ENCODE results near the gene AOPEP. TPM values are rescaled to one million over a fixed set of nuclear protein-coding genes. Genes with fewer than 3 reads are reported as not detected.
A peak's percentile ranks its signal among the peaks of the same experiment; 100 is the strongest.

Gene AOPEP
- total and polyA plus RNA-seq, 2 of the 13 experiments (the other 11 are each of a cell fraction or from before 2014, with no cell fraction given), result 22.2 to 41.6 TPM

GRCh38 chr9:94681508-94681907, 45.0 kb upstream of the AOPEP start (continued):
- TF ChIP-seq ZHX2 (IDR thresholded peaks at IDR 0.05; ENCODE audit: low read depth) (no peak), ZHX2 (CRISPR knock-in tag; IDR thresholded peaks at IDR 0.05; ENCODE audit: borderline replicate concordance) (no peak), SMAD3 (CRISPR knock-in tag; IDR thresholded peaks at IDR 0.05) (peak; percentile 65), NR1H2 (CRISPR knock-in tag; IDR thresholded peaks at IDR 0.05; ENCODE audit: borderline replicate concordance, low read depth) (no peak), PAWR (CRISPR knock-in tag; IDR thresholded peaks at IDR 0.05; ENCODE audit: borderline replicate concordance) (no peak), ZNF788 (CRISPR knock-in tag; IDR thresholded peaks at IDR 0.05; ENCODE audit: borderline replicate concordance) (no peak), TP53 (CRISPR knock-in tag; conservative IDR thresholded peaks at IDR 0.05) (0 out of 2 replicates have a peak, but pooled peaks have one; percentile 58), ZBTB38 (CRISPR knock-in tag; IDR thresholded peaks at IDR 0.05) (no peak), ZNF737 (CRISPR knock-in tag; IDR thresholded peaks at IDR 0.05; ENCODE audit: borderline replicate concordance) (no peak), CEBPG (CRISPR knock-in tag; IDR thresholded peaks at IDR 0.05) (no peak), SETDB1 (CRISPR knock-in tag; IDR thresholded peaks at IDR 0.05; ENCODE audit: borderline replicate concordance) (no peak), HNRNPL (IDR thresholded peaks at IDR 0.05; ENCODE audit: low read depth, low read length) (no peak), ZNF251 (CRISPR knock-in tag; IDR thresholded peaks at IDR 0.05) (no peak)
- TF ChIP-seq, protein P1, sequence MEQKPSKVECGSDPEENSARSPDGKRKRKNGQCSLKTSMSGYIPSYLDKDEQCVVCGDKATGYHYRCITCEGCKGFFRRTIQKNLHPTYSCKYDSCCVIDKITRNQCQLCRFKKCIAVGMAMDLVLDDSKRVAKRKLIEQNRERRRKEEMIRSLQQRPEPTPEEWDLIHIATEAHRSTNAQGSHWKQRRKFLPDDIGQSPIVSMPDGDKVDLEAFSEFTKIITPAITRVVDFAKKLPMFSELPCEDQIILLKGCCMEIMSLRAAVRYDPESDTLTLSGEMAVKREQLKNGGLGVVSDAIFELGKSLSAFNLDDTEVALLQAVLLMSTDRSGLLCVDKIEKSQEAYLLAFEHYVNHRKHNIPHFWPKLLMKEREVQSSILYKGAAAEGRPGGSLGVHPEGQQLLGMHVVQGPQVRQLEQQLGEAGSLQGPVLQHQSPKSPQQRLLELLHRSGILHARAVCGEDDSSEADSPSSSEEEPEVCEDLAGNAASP (CRISPR knock-in tag; IDR thresholded peaks at IDR 0.05; ENCODE audit: borderline replicate concordance), result 0 out of 2 replicates have a peak, but pooled peaks have one; percentile 12
- TF ChIP-seq, protein P2, sequence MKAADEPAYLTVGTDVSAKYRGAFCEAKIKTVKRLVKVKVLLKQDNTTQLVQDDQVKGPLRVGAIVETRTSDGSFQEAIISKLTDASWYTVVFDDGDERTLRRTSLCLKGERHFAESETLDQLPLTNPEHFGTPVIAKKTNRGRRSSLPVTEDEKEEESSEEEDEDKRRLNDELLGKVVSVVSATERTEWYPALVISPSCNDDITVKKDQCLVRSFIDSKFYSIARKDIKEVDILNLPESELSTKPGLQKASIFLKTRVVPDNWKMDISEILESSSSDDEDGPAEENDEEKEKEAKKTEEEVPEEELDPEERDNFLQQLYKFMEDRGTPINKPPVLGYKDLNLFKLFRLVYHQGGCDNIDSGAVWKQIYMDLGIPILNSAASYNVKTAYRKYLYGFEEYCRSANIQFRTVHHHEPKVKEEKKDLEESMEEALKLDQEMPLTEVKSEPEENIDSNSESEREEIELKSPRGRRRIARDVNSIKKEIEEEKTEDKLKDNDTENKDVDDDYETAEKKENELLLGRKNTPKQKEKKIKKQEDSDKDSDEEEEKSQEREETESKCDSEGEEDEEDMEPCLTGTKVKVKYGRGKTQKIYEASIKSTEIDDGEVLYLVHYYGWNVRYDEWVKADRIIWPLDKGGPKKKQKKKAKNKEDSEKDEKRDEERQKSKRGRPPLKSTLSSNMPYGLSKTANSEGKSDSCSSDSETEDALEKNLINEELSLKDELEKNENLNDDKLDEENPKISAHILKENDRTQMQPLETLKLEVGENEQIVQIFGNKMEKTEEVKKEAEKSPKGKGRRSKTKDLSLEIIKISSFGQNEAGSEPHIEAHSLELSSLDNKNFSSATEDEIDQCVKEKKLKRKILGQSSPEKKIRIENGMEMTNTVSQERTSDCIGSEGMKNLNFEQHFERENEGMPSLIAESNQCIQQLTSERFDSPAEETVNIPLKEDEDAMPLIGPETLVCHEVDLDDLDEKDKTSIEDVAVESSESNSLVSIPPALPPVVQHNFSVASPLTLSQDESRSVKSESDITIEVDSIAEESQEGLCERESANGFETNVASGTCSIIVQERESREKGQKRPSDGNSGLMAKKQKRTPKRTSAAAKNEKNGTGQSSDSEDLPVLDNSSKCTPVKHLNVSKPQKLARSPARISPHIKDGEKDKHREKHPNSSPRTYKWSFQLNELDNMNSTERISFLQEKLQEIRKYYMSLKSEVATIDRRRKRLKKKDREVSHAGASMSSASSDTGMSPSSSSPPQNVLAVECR (CRISPR knock-in tag; IDR thresholded peaks at IDR 0.05; ENCODE audit: borderline replicate concordance), result no peak
- TF ChIP-seq, protein P3, sequence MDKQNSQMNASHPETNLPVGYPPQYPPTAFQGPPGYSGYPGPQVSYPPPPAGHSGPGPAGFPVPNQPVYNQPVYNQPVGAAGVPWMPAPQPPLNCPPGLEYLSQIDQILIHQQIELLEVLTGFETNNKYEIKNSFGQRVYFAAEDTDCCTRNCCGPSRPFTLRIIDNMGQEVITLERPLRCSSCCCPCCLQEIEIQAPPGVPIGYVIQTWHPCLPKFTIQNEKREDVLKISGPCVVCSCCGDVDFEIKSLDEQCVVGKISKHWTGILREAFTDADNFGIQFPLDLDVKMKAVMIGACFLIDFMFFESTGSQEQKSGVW (CRISPR knock-in tag; IDR thresholded peaks at IDR 0.05; ENCODE audit: borderline replicate concordance), result no peak
- TF ChIP-seq, protein P4, sequence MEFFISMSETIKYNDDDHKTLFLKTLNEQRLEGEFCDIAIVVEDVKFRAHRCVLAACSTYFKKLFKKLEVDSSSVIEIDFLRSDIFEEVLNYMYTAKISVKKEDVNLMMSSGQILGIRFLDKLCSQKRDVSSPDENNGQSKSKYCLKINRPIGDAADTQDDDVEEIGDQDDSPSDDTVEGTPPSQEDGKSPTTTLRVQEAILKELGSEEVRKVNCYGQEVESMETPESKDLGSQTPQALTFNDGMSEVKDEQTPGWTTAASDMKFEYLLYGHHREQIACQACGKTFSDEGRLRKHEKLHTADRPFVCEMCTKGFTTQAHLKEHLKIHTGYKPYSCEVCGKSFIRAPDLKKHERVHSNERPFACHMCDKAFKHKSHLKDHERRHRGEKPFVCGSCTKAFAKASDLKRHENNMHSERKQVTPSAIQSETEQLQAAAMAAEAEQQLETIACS (CRISPR knock-in tag; IDR thresholded peaks at IDR 0.05), result no peak
